ENCODE data around the gene SLC25A22.

Gene SLC25A22

DNA sequence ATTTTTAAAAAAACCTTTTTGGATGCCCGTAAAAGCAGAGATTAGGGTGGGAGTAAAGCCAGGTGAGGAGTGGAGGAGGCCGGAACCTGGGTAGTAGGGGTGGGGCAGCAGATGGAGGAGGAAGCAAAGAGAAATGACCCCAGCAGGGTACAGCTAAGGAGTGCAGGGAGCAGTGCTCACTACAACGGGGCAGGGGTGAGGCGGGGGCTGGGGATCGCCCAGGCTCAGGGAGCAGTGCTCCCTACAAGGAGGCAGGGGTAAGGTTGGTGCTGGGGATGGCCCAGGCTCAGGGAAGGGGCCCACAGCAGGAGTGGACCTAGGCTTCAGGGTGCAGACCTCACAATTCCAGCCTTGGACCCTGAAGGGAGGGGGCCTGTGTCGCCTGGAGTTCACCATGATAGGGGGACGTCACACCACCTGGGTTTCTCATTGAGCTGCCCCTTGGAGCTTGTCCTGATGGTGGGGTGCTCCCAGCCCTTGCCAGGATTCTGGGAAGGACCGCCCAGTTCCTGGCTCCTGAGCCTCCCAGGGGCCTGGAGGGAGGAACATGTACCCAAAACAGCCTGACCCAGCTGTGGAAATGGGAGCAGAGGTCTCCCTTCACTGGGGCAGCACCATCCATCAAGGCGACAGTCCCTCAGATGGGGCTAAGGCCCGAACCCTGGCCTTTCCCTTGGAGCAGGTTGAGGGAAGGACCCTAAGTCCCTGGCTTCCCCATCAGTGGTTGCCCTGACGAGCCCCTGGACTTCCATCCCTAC lies 17.8 kb upstream of the SLC25A22 start:
- no peak for DNase-seq (ENCODE audit: low read depth in 1 of 2, low spot score in 1 of 2)
- TF ChIP-seq, protein P1, sequence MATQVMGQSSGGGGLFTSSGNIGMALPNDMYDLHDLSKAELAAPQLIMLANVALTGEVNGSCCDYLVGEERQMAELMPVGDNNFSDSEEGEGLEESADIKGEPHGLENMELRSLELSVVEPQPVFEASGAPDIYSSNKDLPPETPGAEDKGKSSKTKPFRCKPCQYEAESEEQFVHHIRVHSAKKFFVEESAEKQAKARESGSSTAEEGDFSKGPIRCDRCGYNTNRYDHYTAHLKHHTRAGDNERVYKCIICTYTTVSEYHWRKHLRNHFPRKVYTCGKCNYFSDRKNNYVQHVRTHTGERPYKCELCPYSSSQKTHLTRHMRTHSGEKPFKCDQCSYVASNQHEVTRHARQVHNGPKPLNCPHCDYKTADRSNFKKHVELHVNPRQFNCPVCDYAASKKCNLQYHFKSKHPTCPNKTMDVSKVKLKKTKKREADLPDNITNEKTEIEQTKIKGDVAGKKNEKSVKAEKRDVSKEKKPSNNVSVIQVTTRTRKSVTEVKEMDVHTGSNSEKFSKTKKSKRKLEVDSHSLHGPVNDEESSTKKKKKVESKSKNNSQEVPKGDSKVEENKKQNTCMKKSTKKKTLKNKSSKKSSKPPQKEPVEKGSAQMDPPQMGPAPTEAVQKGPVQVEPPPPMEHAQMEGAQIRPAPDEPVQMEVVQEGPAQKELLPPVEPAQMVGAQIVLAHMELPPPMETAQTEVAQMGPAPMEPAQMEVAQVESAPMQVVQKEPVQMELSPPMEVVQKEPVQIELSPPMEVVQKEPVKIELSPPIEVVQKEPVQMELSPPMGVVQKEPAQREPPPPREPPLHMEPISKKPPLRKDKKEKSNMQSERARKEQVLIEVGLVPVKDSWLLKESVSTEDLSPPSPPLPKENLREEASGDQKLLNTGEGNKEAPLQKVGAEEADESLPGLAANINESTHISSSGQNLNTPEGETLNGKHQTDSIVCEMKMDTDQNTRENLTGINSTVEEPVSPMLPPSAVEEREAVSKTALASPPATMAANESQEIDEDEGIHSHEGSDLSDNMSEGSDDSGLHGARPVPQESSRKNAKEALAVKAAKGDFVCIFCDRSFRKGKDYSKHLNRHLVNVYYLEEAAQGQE (IDR thresholded peaks at IDR 0.05; ENCODE audit: insufficient replicate concordance, low read depth), result no peak
- TF ChIP-seq SPI1 (IDR thresholded peaks at IDR 0.05; ENCODE audit: borderline replicate concordance, low read depth), result no peak
- TF ChIP-seq GABPA (IDR thresholded peaks at IDR 0.05; ENCODE audit: low read depth), result no peak
- no peak for TF ChIP-seq POLR2AphosphoS5 (IDR thresholded peaks at IDR 0.05; ENCODE audit: low read depth)
- TF ChIP-seq, protein P2, sequence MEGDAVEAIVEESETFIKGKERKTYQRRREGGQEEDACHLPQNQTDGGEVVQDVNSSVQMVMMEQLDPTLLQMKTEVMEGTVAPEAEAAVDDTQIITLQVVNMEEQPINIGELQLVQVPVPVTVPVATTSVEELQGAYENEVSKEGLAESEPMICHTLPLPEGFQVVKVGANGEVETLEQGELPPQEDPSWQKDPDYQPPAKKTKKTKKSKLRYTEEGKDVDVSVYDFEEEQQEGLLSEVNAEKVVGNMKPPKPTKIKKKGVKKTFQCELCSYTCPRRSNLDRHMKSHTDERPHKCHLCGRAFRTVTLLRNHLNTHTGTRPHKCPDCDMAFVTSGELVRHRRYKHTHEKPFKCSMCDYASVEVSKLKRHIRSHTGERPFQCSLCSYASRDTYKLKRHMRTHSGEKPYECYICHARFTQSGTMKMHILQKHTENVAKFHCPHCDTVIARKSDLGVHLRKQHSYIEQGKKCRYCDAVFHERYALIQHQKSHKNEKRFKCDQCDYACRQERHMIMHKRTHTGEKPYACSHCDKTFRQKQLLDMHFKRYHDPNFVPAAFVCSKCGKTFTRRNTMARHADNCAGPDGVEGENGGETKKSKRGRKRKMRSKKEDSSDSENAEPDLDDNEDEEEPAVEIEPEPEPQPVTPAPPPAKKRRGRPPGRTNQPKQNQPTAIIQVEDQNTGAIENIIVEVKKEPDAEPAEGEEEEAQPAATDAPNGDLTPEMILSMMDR (IDR thresholded peaks at IDR 0.05; ENCODE audit: insufficient read depth, low read length), result no peak
- H3K27me3 ChIP-seq (ENCODE audit: insufficient read depth, poor library complexity, severe bottlenecking), result no peaks in the 10 kb centered on the region
- H3K27ac ChIP-seq (replicated peaks), result no peak overlapping the region
- H3K4me3 ChIP-seq (replicated peaks; ENCODE audit: insufficient read depth, low read length), result no peak overlapping the region

DNA sequence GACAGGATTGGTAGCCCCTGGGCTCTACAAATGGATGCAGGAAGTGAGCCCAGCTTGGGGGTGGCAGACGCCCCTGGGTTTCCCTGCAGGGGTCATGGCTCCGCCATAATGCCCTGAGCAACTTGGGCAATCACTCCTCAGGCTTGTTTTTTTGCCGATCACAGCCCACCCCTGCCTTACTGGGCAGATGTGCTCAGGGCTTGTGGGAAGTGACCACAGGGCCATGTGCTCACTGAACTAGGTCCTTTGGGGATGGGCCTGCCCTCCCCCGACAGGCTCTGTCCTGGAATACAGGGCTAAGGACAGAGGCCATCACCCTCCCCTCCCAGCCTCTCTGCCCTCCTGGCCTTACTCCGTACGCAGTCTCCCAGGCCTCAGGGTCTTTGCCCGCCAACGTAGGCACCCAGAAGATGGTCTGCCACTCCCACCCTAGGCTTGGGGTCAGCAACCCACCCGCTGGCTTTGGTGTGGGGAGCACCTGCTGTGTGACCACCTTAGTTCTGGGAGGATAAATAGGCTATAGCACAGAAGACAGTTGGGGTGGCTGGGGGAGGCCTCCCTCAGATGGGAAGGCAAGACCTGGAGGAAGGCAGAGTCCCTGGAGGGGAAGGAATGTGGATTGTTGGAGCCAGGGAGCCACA lies 15.5 kb upstream of the SLC25A22 start:
- no peak for DNase-seq (ENCODE audit: low read depth in 1 of 2, low spot score in 1 of 2)
- TF ChIP-seq POLR2AphosphoS5 (IDR thresholded peaks at IDR 0.05; ENCODE audit: low read depth), result peak; percentile 79
- TF ChIP-seq GABPA (IDR thresholded peaks at IDR 0.05; ENCODE audit: low read depth), result no peak
- H3K27me3 ChIP-seq (ENCODE audit: insufficient read depth, poor library complexity, severe bottlenecking), result no peaks in the 10 kb centered on the region
- H3K27ac ChIP-seq (replicated peaks), result 0 out of 2 replicates have a peak overlapping the region, but pooled peaks have one; percentile 23
- no peak overlapping the region for H3K4me3 ChIP-seq (replicated peaks; ENCODE audit: insufficient read depth, low read length)

DNA sequence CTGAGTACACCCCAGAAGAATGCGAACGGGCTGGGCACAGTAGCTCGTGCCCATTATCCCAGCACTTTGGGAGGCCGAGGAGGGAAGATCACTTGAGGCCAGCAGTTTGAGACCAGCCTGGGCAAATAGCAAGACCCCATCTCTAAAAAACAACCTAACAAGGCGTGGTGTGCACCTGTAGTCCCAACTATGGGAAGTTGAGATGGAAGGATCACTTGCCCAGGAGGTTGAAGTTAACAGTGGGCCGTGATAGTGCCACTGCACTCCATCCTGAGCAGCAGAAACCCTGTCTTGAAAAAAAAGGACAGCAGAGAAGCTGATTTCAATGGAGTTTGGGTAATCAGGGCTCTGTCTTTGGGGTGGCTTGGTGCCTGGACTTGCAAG lies 15.0 kb upstream of the SLC25A22 start:
- H3K27me3 ChIP-seq (ENCODE audit: insufficient read depth, poor library complexity, severe bottlenecking), result no peaks in the 10 kb centered on the region
- DNase-seq (ENCODE audit: low read depth in 1 of 2, low spot score in 1 of 2), result no peak
- no peak overlapping the region for H3K4me3 ChIP-seq (replicated peaks; ENCODE audit: insufficient read depth, low read length)
- TF ChIP-seq, protein P1 (IDR thresholded peaks at IDR 0.05; ENCODE audit: insufficient replicate concordance, low read depth), result no peak
- no peak for TF ChIP-seq POLR2AphosphoS5 (IDR thresholded peaks at IDR 0.05; ENCODE audit: low read depth)
- TF ChIP-seq GABPA (IDR thresholded peaks at IDR 0.05; ENCODE audit: low read depth), result no peak
- no peak for TF ChIP-seq SPI1 (IDR thresholded peaks at IDR 0.05; ENCODE audit: borderline replicate concordance, low read depth)
- TF ChIP-seq, protein P2 (IDR thresholded peaks at IDR 0.05; ENCODE audit: insufficient read depth, low read length), result no peak
- no peak overlapping the region for H3K27ac ChIP-seq (replicated peaks)

DNA sequence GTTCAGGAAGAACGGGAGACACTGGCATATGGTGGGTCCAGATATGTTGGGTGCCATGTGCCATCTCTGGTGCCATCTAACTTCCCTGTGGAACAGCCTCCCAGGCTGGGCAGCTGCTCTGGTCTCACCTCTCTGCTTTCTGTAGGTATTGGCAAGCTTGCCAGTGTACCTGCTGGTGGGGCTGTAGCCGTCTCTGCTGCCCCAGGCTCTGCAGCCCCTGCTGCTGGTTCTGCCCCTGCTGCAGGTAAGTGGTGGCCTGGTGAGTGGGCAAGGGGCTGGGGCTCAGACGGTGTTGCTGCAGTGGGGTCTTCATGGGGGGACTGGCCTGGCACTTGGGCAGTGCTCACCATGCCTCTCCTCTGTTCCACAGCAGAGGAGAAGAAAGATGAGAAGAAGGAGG lies 14.3 kb upstream of the SLC25A22 start:
- DNase-seq (ENCODE audit: low read depth in 1 of 2, low spot score in 1 of 2), result no peak
- Histone ChIP-seq H3K4me3 (replicated peaks; ENCODE audit: insufficient read depth, low read length) (no peak overlapping the region), H3K27ac (replicated peaks) (peak overlapping the region; percentile 100), H3K27me3 (ENCODE audit: insufficient read depth, poor library complexity, severe bottlenecking) (no peaks in the 10 kb centered on the region)
- TF ChIP-seq, protein P2 (IDR thresholded peaks at IDR 0.05; ENCODE audit: insufficient read depth, low read length), result no peak
- TF ChIP-seq SPI1 (IDR thresholded peaks at IDR 0.05; ENCODE audit: borderline replicate concordance, low read depth) (no peak), GABPA (IDR thresholded peaks at IDR 0.05; ENCODE audit: low read depth) (no peak), POLR2AphosphoS5 (IDR thresholded peaks at IDR 0.05; ENCODE audit: low read depth) (no peak; the same call in 1 of the 2 replicates)
- TF ChIP-seq, protein P1 (IDR thresholded peaks at IDR 0.05; ENCODE audit: insufficient replicate concordance, low read depth), result no peak
